Frontal cortex (tissue), 4 donors: Measurements from ENCODE around the gene MRPS15. TPM values are rescaled to one million over a fixed set of nuclear protein-coding genes. Genes with fewer than 3 reads are reported as not detected.

Experiments used
- DNase-seq, 2 donors: peaks; one replicate each; pipeline ENCODE4 v3.0.0; 2012; ENCODE audit warnings: low spot score in 2 of 2
- FAIRE-seq: peaks from 2 replicates; lab custom pipeline; 2012; peaks lifted over from hg19 to GRCh38; lab: Jason Lieb, UNC
- total RNA-seq: library from RNA; depleted of rRNA; stranded (reverse); fragments of >200 nt; gene quantifications from one replicate; pipeline ENCODE4 v1.2.3, GENCODE V29; 2014
- donor health status: control.
- donor health status: control.
- donor health status: control.

Gene MRPS15
- total RNA-seq, 1 donor from 2014 or later: 15.9 TPM

GRCh38 chr1:36440044-36440443 is 24.1 kb downstream of the MRPS15 start:
- FAIRE-seq (no peak), DNase-seq (no peak)

- no peak for DNase-seq
- no peak for FAIRE-seq
Measured at GRCh38 chr1:36438715-36439114, 25.5 kb downstream of the MRPS15 start.

GRCh38 chr1:36436821-36437220 is 27.4 kb downstream of the MRPS15 start:
- no peak for FAIRE-seq
- no peak for DNase-seq

GRCh38 chr1:36433102-36433501 is 31.1 kb downstream of the MRPS15 start:
- FAIRE-seq (no peak), DNase-seq (no peak)

GRCh38 chr1:36432616-36433015 is 31.6 kb downstream of the MRPS15 start:
- no peak for FAIRE-seq
- DNase-seq: no peak

GRCh38 chr1:36425791-36426190 is 38.4 kb downstream of the MRPS15 start:
- FAIRE-seq (no peak), DNase-seq (no peak)

GRCh38 chr1:36421649-36422048 is 42.5 kb downstream of the MRPS15 start:
- DNase-seq (no peak), FAIRE-seq (no peak)

- no peak for FAIRE-seq
- peak; percentile 37 to 75 for DNase-seq
Measured at GRCh38 chr1:36420836-36421317, 43.3 kb downstream of the MRPS15 start.

- no peak for FAIRE-seq
- DNase-seq: no peak
Measured at GRCh38 chr1:36420409-36420808, 43.8 kb downstream of the MRPS15 start.

GRCh38 chr1:36419569-36419968 is 44.6 kb downstream of the MRPS15 start:
- no peak for DNase-seq
- FAIRE-seq: no peak

GRCh38 chr1:36419140-36419539 is 45.0 kb downstream of the MRPS15 start:
- FAIRE-seq (no peak), DNase-seq (no peak)

- DNase-seq (no peak), FAIRE-seq (no peak)
Measured at GRCh38 chr1:36417931-36418330, 46.3 kb downstream of the MRPS15 start.

GRCh38 chr1:36415661-36416326 is 48.4 kb downstream of the MRPS15 start:
- no peak for FAIRE-seq
- no peak for DNase-seq

GRCh38 chr1:36414384-36414783 is 49.8 kb downstream of the MRPS15 start:
- DNase-seq (no peak), FAIRE-seq (no peak)

GRCh38 chr1:36411674-36412648 is 52.2 kb downstream of the MRPS15 start:
- DNase-seq (no peak), FAIRE-seq (no peak)

GRCh38 chr1:36408479-36408878 is 55.7 kb downstream of the MRPS15 start:
- DNase-seq (no peak), FAIRE-seq (no peak)

- DNase-seq (no peak), FAIRE-seq (no peak)
Measured at GRCh38 chr1:36406440-36406839, 57.7 kb downstream of the MRPS15 start.
